Endothelial cell of umbilical vein (primary cell): ENCODE measurements around the gene CNRIP1. TPM values are rescaled to one million over a fixed set of nuclear protein-coding genes. Genes with fewer than 3 reads are reported as not detected.

Experiments used
- BruUV-seq: library from RNA; stranded (reverse); fragments of 400-500 nt; replicated peaks from 2 replicates; lab custom pipeline; 2021; lab: Mats Ljungman, UMichigan
- CTCF ChIA-PET: fragments of 300-600, 350-600 bp; sonication (Branson Sonifier 250); formaldehyde crosslinking; loops from one replicate; lab custom pipeline; 2021; ENCODE audit warnings: antibody characterized with exemption, inconsistent platforms; lab: Charles Lee
- POLR2A ChIA-PET: fragments of 300-600, 350-600 bp; sonication (Branson Sonifier 250); formaldehyde crosslinking; loops from one replicate; lab custom pipeline; 2021; ENCODE audit warnings: antibody characterized with exemption, inconsistent platforms; lab: Charles Lee
- DNase-seq: peaks from one replicate; pipeline ENCODE4 v3.0.0-alpha.2; 2011; ENCODE audit warnings: low read depth, low spot score
- FAIRE-seq: peaks from 2 replicates; lab custom pipeline; 2011; peaks lifted over from hg19 to GRCh38; lab: Jason Lieb, UNC
- H2AFZ ChIP-seq: 2 replicates; pipeline ENCODE4 v1.6.0; 2012; ENCODE audit warnings: low read depth, low read length, control low read depth, inconsistent platforms
- H3K27ac ChIP-seq: 2 replicates; pipeline ENCODE4 v1.5.1; 2011; ENCODE audit warnings: low read depth, mild to moderate bottlenecking, control low read depth, low read length, moderate library complexity; ENCODE audit not compliant: insufficient read depth
- H3K27me3 ChIP-seq, 2 experiments: 2 replicates each; pipeline versions ENCODE4 v1.6.0 to v1.6.1; 2011; ENCODE audit warnings: low read length in 2 of 2, mixed read lengths in 1 of 2; ENCODE audit not compliant: control insufficient read depth in 2 of 2, insufficient read depth in 2 of 2
- H3K36me3 ChIP-seq, 2 experiments: 2 replicates in 1 of 2; 3 replicates in 1 of 2; pipeline ENCODE4 v1.5.1; 2011; ENCODE audit warnings: low read length in 2 of 2, mild to moderate bottlenecking in 1 of 2, moderate library complexity in 1 of 2; ENCODE audit not compliant: control insufficient read depth in 2 of 2, insufficient read depth in 2 of 2; ENCODE audit errors: extremely low read depth in 1 of 2
- H3K4me1 ChIP-seq: 3 replicates; pipeline ENCODE4 v1.5.1; 2011; ENCODE audit warnings: mild to moderate bottlenecking, low read length; ENCODE audit not compliant: control insufficient read depth, insufficient read depth; ENCODE audit errors: extremely low read depth
- H3K4me2 ChIP-seq: 2 replicates; pipeline ENCODE4 v1.6.1; 2011; ENCODE audit warnings: low read length, control low read depth, mixed read lengths; ENCODE audit not compliant: insufficient read depth
- H3K4me3 ChIP-seq, 3 experiments: fragments of 200-600 bp in 1 of 3; sonication (generic), shearing (Covaris generic) in 1 of 3; replicated peaks in 1 of 3; 2 replicates each; pipeline ENCODE4 v1.5.1; 2011 to 2016; ENCODE audit warnings: control low read depth in 3 of 3, low read length in 3 of 3, mild to moderate bottlenecking in 2 of 3, inconsistent platforms in 1 of 3, low read depth in 1 of 3, moderate library complexity in 1 of 3; ENCODE audit not compliant: insufficient read depth in 1 of 3
- H3K79me2 ChIP-seq: 2 replicates; pipeline ENCODE4 v1.6.0; 2012; ENCODE audit warnings: low read length, inconsistent platforms; ENCODE audit not compliant: control insufficient read depth, insufficient read depth
- H3K9ac ChIP-seq: replicated peaks from 2 replicates; pipeline ENCODE3; 2011; ENCODE audit warnings: low read length, control low read depth; ENCODE audit not compliant: insufficient read depth; ENCODE audit errors: extremely low read depth
- H3K9me1 ChIP-seq: replicated peaks from 3 replicates; pipeline ENCODE4 v1.6.0; 2011; ENCODE audit warnings: mild to moderate bottlenecking, low read length; ENCODE audit not compliant: control insufficient read depth, insufficient read depth; ENCODE audit errors: extremely low read depth
- H3K9me3 ChIP-seq: replicated peaks from 2 replicates; pipeline ENCODE4 v1.5.1; 2012; ENCODE audit warnings: low read length, inconsistent platforms; ENCODE audit not compliant: control insufficient read depth, insufficient read depth
- H4K20me1 ChIP-seq: replicated peaks from 2 replicates; pipeline ENCODE3; 2011; ENCODE audit warnings: mild to moderate bottlenecking, low read length; ENCODE audit not compliant: control insufficient read depth, insufficient read depth; ENCODE audit errors: extremely low read depth
- EZH2 ChIP-seq: IDR thresholded peaks from 2 replicates; pipeline ENCODE4 v1.6.1; 2012; ENCODE audit warnings: borderline replicate concordance, low read depth, mild to moderate bottlenecking, moderate library complexity, low read length, inconsistent platforms; ENCODE audit not compliant: severe bottlenecking
- FOS ChIP-seq: IDR thresholded peaks from 2 replicates; pipeline ENCODE4 v1.6.1; 2011; ENCODE audit warnings: mild to moderate bottlenecking, low read length, moderate library complexity, borderline replicate concordance; ENCODE audit not compliant: insufficient read depth
- JUN ChIP-seq: IDR thresholded peaks from 2 replicates; pipeline ENCODE4 v1.6.1; 2011; ENCODE audit warnings: borderline replicate concordance, low read depth; ENCODE audit not compliant: insufficient read length, insufficient read depth
- POLR2AphosphoS5 ChIP-seq: IDR thresholded peaks from 2 replicates; pipeline ENCODE4 v1.6.1; 2012; ENCODE audit warnings: low read depth, mild to moderate bottlenecking, control low read depth, low read length, moderate library complexity; ENCODE audit not compliant: insufficient read depth
- dilution Hi-C: fragments of 300-500 bp; cut with MboI; formaldehyde crosslinking; loops from one replicate; pipeline ENCODE4 v1.15.0; 2019; ENCODE audit warnings: low sequenced_read_pairs; ENCODE audit not compliant: extremely low pct_ligation_motif_present
- intact Hi-C: fragments of 100-400 bp; cut with micrococcal nuclease; formaldehyde crosslinking; loops from one replicate; pipeline ENCODE4 v1.10.0; 2022
- polyA plus RNA-seq, 4 experiments: library from polyadenylated mRNA; depleted of rRNA in 3 of 4; stranded (reverse) in 3 of 4; unstranded in 1 of 4; fragments of >200 nt; gene quantifications; 2 replicates each; pipeline versions ENCODE4 v1.2.1 to v1.2.3, GENCODE V29; 2011 to 2012; ENCODE audit warnings: missing spikeins in 1 of 4
- total RNA-seq: library from RNA; stranded (reverse); gene quantifications from 2 replicates; pipeline ENCODE4 v1.2.3, GENCODE V29; 2021
- TF ChIP-seq, protein P1 (sequence below), 2 donors: IDR thresholded peaks; 1 replicate in 1 of 2; 2 replicates in 1 of 2; pipeline ENCODE4 v1.5.1; 2011; ENCODE audit warnings: low read length in 2 of 2, mild to moderate bottlenecking in 2 of 2, moderate library complexity in 2 of 2, control low read depth in 1 of 2, inconsistent platforms in 1 of 2, low read depth in 1 of 2; ENCODE audit not compliant: insufficient read depth in 1 of 2; ENCODE audit errors: extremely low read depth in 1 of 2

The CNRIP1 gene
- total and polyA plus RNA-seq, 2 donors (not counting 3 experiments of a cell fraction or from before 2014, with no cell fraction given) = 74.6 to 98.9 TPM

DNA sequence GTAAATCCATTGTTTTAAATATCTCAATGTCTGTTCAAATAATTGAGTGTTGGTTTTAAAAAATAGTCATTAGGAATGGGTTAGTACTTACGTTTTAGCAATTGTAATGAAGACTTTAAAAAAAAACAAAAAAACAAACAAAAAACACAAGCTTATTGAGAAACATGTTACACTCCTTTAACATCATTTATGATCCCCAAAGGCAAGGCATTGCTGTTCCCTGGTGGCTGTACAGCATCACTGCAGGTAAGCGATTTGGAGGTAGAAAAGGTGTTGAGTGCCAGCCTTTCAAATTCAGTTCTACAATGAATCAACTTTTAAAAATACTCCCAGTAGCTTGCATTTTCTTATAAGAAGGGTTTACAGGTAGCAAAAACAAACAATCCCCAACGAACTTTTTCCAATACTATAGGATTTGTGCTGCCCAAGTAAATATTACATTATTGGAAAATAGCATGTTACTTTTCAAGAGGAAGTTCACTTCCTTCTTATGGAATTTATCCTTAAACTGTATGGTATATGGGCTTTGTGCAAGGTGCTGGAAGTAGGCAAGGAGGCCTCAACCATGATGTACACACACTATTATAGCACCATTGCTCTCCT lies 27.5 kb downstream of the CNRIP1 start:
- TF ChIP-seq JUN (no peak), EZH2 (no peak)
- TF ChIP-seq, protein P1, sequence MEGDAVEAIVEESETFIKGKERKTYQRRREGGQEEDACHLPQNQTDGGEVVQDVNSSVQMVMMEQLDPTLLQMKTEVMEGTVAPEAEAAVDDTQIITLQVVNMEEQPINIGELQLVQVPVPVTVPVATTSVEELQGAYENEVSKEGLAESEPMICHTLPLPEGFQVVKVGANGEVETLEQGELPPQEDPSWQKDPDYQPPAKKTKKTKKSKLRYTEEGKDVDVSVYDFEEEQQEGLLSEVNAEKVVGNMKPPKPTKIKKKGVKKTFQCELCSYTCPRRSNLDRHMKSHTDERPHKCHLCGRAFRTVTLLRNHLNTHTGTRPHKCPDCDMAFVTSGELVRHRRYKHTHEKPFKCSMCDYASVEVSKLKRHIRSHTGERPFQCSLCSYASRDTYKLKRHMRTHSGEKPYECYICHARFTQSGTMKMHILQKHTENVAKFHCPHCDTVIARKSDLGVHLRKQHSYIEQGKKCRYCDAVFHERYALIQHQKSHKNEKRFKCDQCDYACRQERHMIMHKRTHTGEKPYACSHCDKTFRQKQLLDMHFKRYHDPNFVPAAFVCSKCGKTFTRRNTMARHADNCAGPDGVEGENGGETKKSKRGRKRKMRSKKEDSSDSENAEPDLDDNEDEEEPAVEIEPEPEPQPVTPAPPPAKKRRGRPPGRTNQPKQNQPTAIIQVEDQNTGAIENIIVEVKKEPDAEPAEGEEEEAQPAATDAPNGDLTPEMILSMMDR (IDR thresholded peaks at IDR 0.05; ENCODE audit: extremely low read depth in 1 of 2, insufficient read depth in 1 of 2, low read depth in 1 of 2, low read length in 2 of 2) = peak; percentile 52 to 59
- intact Hi-C loops = loop anchor here (1.0 kb wide), 1 partner anchor 170 kb away; no protein-coding TSS in a partner anchor
- Histone ChIP-seq H3K9ac (no peak overlapping the region), H3K27ac (no peak overlapping the region), H3K4me2 (no peak overlapping the region), H3K9me1 (no peaks in the 10 kb centered on the region), H3K4me1 (no peaks in the 10 kb centered on the region), H3K4me3 (no peak overlapping the region), H3K36me3 (no peaks in the 10 kb centered on the region), H3K27me3 (no peaks in the 10 kb centered on the region), H3K79me2 (no peaks in the 10 kb centered on the region), H3K9me3 (no peaks in the 10 kb centered on the region), H2AFZ (no peak overlapping the region), H4K20me1 (no peaks in the 10 kb centered on the region)
- peak; percentile 11 for DNase-seq
- peak; percentile 38 for FAIRE-seq
- ChIA-PET CTCF (interaction anchor here (0.8 to 4.4 kb wide), 19 partner anchors 9 to 170 kb away, joined by 3 to 65 read pairs (median 4); partner anchors contain the start of gene PNO1), POLR2A (interaction anchor here (0.9 kb wide), 1 partner anchor 8 kb away, joined by 6 read pairs; no protein-coding TSS in a partner anchor)
- dilution Hi-C loops = no loop called here
- no TSS peak for BruUV-seq

DNA sequence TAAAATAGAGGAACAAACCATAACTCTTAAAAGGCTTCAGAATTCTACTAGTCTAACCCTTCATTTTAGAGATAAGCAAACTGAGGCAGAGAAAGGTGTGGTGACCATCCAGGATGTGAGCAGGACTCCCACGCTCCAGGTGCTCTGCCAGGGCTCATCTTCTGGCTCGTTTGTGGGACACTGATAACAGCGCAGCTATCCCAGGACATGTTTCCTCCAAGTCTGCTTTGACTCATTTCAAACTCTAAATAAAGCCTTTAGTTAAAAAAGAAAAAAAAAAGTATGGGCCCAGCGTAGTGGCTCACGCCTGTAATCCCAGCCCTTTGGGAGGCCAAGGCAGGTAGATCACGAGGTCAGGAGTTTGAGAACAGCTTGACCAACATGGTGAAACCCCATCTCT lies 28.4 kb downstream of the CNRIP1 start:
- Histone ChIP-seq H3K27ac (no peak overlapping the region), H2AFZ (no peak overlapping the region), H3K4me3 (no peak overlapping the region), H3K9me1 (no peaks in the 10 kb centered on the region), H3K9ac (no peak overlapping the region), H3K27me3 (no peaks in the 10 kb centered on the region), H3K36me3 (no peaks in the 10 kb centered on the region), H3K79me2 (no peaks in the 10 kb centered on the region), H4K20me1 (no peaks in the 10 kb centered on the region), H3K4me2 (no peak overlapping the region), H3K9me3 (no peaks in the 10 kb centered on the region), H3K4me1 (no peaks in the 10 kb centered on the region)
- TF ChIP-seq FOS (no peak), POLR2AphosphoS5 (no peak), EZH2 (no peak)
- dilution Hi-C loops (no loop called here), intact Hi-C loops (no loop called here)
- FAIRE-seq = no peak
- no peak for DNase-seq
- no TSS peak for BruUV-seq
- ChIA-PET POLR2A (no interaction called here), CTCF (interaction anchor here (0.8 to 4.4 kb wide), 9 partner anchors 8 to 169 kb away, joined by 3 to 65 read pairs (median 6); no protein-coding TSS in a partner anchor)
